ENCODE data around the gene RARRES1. TPM values are rescaled to one million over a fixed set of nuclear protein-coding genes. Genes with fewer than 3 reads are reported as not detected.

The RARRES1 gene
- polyA plus RNA-seq, 2 of the 4 experiments (the other 2 are of a cell fraction) = 10.9 to 33.4 TPM

GRCh38 chr3:158768881-158769543 lies 36.8 kb upstream of the RARRES1 start:
- DNase-seq (ENCODE audit: low read depth in 1 of 2, low spot score in 1 of 2) (peak in 1 of 2 experiments; percentile 85), FAIRE-seq (no peak), ATAC-seq (peak; percentile 71 to 75)
- no peak for TF ChIP-seq SMC3 (IDR thresholded peaks at IDR 0.05)
- peak; percentile 35 to 60; a peak in 2 of 5 replicates for TF ChIP-seq JUN (IDR thresholded peaks at IDR 0.05)
- TF ChIP-seq FOSB (CRISPR knock-in tag; IDR thresholded peaks at IDR 0.05) = no peak
- no peak for TF ChIP-seq RNF2 (IDR thresholded peaks at IDR 0.05; ENCODE audit: borderline replicate concordance, low read depth)
- TF ChIP-seq, protein P1, sequence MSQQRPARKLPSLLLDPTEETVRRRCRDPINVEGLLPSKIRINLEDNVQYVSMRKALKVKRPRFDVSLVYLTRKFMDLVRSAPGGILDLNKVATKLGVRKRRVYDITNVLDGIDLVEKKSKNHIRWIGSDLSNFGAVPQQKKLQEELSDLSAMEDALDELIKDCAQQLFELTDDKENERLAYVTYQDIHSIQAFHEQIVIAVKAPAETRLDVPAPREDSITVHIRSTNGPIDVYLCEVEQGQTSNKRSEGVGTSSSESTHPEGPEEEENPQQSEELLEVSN (IDR thresholded peaks at IDR 0.05; ENCODE audit: borderline replicate concordance, low read depth) = no peak
- TF ChIP-seq CBX2 (IDR thresholded peaks at IDR 0.05; ENCODE audit: borderline replicate concordance, low read depth) = no peak
- no peak for TF ChIP-seq TFCP2L1 (CRISPR knock-in tag; IDR thresholded peaks at IDR 0.05)
- TF ChIP-seq KDM1A (IDR thresholded peaks at IDR 0.05; ENCODE audit: low read depth) = no peak
- peak; percentile 63 for TF ChIP-seq JUNB (IDR thresholded peaks at IDR 0.05)
- no peak for TF ChIP-seq NFE2L2 (conservative IDR thresholded peaks at IDR 0.05; ENCODE audit: low read length)
- TF ChIP-seq POLR2AphosphoS2 (conservative IDR thresholded peaks at IDR 0.05; ENCODE audit: low read length) = no peak
- TF ChIP-seq NPAS2 (CRISPR knock-in tag; IDR thresholded peaks at IDR 0.05; ENCODE audit: borderline replicate concordance) = no peak
- peak; percentile 58 to 77; a peak in 3 of 5 replicates for TF ChIP-seq EP300 (IDR thresholded peaks at IDR 0.05)
- no peak for TF ChIP-seq MAZ (IDR thresholded peaks at IDR 0.05; ENCODE audit: borderline replicate concordance, low read depth, low read length)
- TF ChIP-seq MAFK (IDR thresholded peaks at IDR 0.05; ENCODE audit: partially characterized antibody) = no peak
- no peak for TF ChIP-seq MYC (IDR thresholded peaks at IDR 0.05; ENCODE audit: borderline replicate concordance, low read length)
- 0 out of 2 replicates have a peak, but pooled peaks have one; percentile 24 for TF ChIP-seq MAX (IDR thresholded peaks at IDR 0.05)
- TF ChIP-seq, protein P2, sequence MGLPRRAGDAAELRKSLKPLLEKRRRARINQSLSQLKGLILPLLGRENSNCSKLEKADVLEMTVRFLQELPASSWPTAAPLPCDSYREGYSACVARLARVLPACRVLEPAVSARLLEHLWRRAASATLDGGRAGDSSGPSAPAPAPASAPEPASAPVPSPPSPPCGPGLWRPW (IDR thresholded peaks at IDR 0.05) = no peak
- TF ChIP-seq HDAC2 (IDR thresholded peaks at IDR 0.05) = no peak
- TF ChIP-seq FOSL2 (IDR thresholded peaks at IDR 0.05) = no peak
- TF ChIP-seq FOSL2 (CRISPR knock-in tag; IDR thresholded peaks at IDR 0.05) = 0 out of 2 replicates have a peak, but pooled peaks have one; percentile 21
- no peak for TF ChIP-seq PHF8 (IDR thresholded peaks at IDR 0.05; ENCODE audit: borderline replicate concordance, low read depth)
- no peak for TF ChIP-seq HOXB5 (CRISPR knock-in tag; IDR thresholded peaks at IDR 0.05)
- no peak for TF ChIP-seq NR3C1 (IDR thresholded peaks at IDR 0.05)
- peak; percentile 96 for TF ChIP-seq RARB (CRISPR knock-in tag; IDR thresholded peaks at IDR 0.05)
- TF ChIP-seq, protein P3, sequence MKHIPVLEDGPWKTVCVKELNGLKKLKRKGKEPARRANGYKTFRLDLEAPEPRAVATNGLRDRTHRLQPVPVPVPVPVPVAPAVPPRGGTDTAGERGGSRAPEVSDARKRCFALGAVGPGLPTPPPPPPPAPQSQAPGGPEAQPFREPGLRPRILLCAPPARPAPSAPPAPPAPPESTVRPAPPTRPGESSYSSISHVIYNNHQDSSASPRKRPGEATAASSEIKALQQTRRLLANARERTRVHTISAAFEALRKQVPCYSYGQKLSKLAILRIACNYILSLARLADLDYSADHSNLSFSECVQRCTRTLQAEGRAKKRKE (CRISPR knock-in tag; IDR thresholded peaks at IDR 0.05; ENCODE audit: low read depth) = no peak
- TF ChIP-seq HEYL (CRISPR knock-in tag; IDR thresholded peaks at IDR 0.05) = 0 out of 2 replicates have a peak, but pooled peaks have one; percentile 38
- TF ChIP-seq GATA3 (IDR thresholded peaks at IDR 0.05; ENCODE audit: borderline replicate concordance) = peak; percentile 75
- no peak for TF ChIP-seq FOXS1 (CRISPR knock-in tag; IDR thresholded peaks at IDR 0.05)
- TF ChIP-seq CHD4 (IDR thresholded peaks at IDR 0.05; ENCODE audit: borderline replicate concordance) = no peak
- TF ChIP-seq TP53 (CRISPR knock-in tag; IDR thresholded peaks at IDR 0.05) = no peak
- TF ChIP-seq ZSCAN20 (CRISPR knock-in tag; IDR thresholded peaks at IDR 0.05) = no peak
- TF ChIP-seq CEBPB (IDR thresholded peaks at IDR 0.05) = peak in 1 of 2 experiments; percentile 81; a peak in 1 of 4 replicates
- no peak for TF ChIP-seq POLR2A (IDR thresholded peaks at IDR 0.05; ENCODE audit: low read length)
- TF ChIP-seq KDM5A (IDR thresholded peaks at IDR 0.05) = no peak
- Histone ChIP-seq H3K4me3 (no peak overlapping the region), H3K9me3 (no peaks in the 10 kb centered on the region), H3K4me1 (peaks cover 79% of the 10 kb centered on the region), H3K27ac (peak overlapping the region; percentile 75 to 89), H3K4me2 (peak overlapping the region; percentile 60)
- CTCF ChIA-PET = interaction anchor here (1.0 to 5.1 kb wide), 4 partner anchors 21 to 42 kb away, joined by 3 to 30 read pairs (median 6); no protein-coding TSS in a partner anchor
- WGBS (ENCODE audit: missing lambda C conversion rate) = 40% methylated on average over 8 of the region's 8 CpGs
- POLR2A ChIA-PET = no interaction called here
